GM18951 (cell line): ENCODE results near the gene HPCA.

ENCODE experiments used
- POLR2A ChIP-seq: IDR thresholded peaks from 4 replicates; pipeline ENCODE4 v1.6.1; 2011; ENCODE audit warnings: mild to moderate bottlenecking; ENCODE audit not compliant: insufficient read length, insufficient read depth; ENCODE audit errors: extremely low read depth
- in situ Hi-C: fragments of 300-500 bp; cut with MboI; formaldehyde crosslinking; loops from one replicate; pipeline ENCODE4 v1.12.0; 2022; ENCODE audit warnings: low sequenced_read_pairs, mixed read lengths, inconsistent platforms; ENCODE audit not compliant: unreplicated experiment

HPCA gene

DNA sequence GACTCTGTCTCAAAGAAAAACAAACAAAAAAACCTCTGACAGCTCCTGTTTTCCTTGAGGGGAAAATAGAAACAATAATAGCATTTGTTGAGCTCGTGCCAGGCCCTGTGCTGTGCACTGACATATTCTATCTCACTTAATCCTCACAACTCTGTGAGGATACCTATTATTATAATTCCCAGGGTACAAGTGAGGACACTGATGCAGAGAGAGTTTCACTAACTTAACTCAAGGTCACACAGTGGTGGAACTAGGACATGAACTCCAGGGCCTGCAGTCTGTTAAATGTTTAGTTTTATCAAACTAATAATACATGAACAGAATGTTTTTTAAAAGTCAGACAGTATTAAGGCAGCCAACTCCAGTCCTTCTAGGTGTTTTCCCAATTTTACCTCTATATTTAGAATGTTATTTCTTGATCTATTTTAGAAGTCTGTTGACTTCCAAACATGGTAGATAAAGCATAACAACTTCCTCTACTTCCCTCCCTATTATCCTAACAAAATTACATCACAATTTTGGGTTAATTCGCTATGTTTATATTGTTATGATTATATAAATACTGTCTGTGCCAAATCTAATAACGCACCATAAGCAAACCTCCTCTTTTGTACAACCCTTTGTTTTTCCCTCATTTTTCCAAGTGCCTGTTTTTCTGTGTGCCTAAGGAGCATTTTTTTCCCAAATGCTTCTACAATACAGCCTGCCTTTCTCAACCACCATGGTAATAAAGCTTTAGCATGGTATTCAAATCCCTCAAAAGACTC lies 20.5 kb upstream of the HPCA start:
- in situ Hi-C loops = no loop called here
- TF ChIP-seq POLR2A = no peak

DNA sequence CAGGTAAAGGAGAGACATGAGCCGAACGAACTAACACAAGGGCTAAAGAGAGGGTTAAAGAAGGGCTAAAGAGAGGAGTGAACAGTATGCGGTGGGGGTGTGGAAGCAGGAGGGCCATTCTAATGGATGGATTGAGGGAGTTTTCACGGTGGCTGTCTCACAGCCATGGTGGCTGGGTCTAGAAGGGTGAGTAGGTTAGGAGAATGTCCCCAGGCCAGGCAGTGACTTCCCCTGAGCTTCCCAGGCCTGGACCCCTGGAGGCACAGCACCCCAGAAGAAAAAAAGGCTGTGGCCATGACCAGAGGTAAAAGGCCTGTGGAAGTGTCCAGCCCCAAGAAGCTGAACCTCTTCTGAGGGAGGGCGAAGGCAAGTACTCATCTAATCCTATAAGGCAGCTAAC lies 19.1 kb upstream of the HPCA start:
- TF ChIP-seq POLR2A = no peak
- in situ Hi-C loops = no loop called here

GRCh38 chr1:32867671-32868070 lies 18.6 kb upstream of the HPCA start:
- in situ Hi-C loops = no loop called here
- no peak for TF ChIP-seq POLR2A

- in situ Hi-C loops = no loop called here
These were observed 18.2 kb upstream of the HPCA start for GRCh38 chr1:32868085-32868484.

DNA sequence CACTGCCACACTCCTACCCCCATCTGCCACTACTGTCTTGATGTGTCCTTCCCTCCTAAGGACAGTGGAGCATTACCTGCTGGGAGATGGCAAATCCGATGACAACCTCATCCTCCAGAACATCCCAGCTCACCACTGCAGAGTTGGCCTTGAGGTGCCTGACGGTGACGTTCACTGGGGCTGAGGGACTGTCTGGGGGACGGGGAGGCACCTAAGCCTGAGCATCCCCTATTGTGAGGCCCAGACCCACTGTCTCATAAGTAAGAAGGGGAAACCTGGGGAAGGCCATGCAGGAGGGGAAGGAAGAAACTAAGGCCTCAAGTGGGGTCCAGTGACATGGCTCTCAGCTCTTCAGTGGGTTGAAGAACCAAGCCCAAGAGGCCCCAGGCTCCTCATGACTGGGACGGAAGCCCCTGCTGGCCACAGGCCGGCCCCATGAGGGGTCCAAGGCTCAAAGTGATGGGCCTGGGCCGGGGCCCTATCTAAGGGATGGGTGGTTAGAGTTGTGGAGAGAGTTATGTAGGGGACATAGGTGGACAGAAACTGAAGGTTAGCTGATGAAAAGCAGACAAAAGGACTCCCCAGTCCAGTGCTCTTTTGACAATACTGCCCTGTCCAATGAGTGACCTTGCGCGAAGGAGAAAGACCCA lies 17.4 kb upstream of the HPCA start:
- TF ChIP-seq POLR2A = no peak
- in situ Hi-C loops = no loop called here

More at GRCh38 chr1:32868085-32868484, 18.2 kb upstream of the HPCA start:
- TF ChIP-seq POLR2A = no peak

GRCh38 chr1:32869923-32870614 lies 16.2 kb upstream of the HPCA start:
- in situ Hi-C loops = no loop called here
- no peak for TF ChIP-seq POLR2A

- TF ChIP-seq POLR2A = no peak
- in situ Hi-C loops = no loop called here
These were observed 15.5 kb upstream of the HPCA start, which contains the start of gene FNDC5 for GRCh38 chr1:32870615-32871363. FNDC5 (minus strand) TSS chr1:32870912.

GRCh38 chr1:32871364-32872191 lies 14.7 kb upstream of the HPCA start:
- in situ Hi-C loops = no loop called here

DNA sequence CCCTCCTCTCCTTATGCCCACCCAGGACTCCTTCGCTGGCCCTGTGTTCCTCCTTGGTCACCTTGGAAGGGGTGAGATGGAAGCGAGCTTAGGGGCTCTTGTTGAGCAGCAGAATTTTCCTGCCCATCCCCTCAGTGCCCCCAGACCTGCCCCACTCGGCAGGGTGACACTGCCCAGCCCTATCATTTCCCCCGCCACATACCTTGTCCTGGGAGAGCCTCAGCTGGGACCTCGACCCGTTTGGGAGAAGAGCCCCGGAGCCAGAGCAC lies 14.2 kb upstream of the HPCA start:
- TF ChIP-seq POLR2A = no peak
- in situ Hi-C loops = no loop called here

More at GRCh38 chr1:32871364-32872191, 14.7 kb upstream of the HPCA start:
- no peak for TF ChIP-seq POLR2A

DNA sequence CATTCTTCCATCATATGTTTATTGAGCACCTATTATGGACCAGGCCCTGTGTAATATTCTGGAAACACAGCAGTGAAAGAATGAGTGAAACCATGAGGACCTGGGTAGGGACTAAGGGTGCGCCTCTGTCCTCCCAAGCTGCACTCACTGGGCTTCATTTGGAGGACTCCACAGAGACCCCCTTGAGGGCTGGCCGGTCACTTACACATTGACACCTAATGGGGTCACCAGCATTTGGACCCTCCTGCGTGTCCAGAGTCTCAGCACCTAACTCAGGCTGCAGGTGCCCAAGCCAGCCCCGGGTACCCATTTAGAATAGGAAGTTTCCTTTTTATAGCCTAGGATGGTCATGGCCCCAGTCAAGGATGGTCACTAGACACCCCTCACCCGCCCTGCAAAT lies 12.8 kb upstream of the HPCA start:
- in situ Hi-C loops = no loop called here
- TF ChIP-seq POLR2A = no peak

DNA sequence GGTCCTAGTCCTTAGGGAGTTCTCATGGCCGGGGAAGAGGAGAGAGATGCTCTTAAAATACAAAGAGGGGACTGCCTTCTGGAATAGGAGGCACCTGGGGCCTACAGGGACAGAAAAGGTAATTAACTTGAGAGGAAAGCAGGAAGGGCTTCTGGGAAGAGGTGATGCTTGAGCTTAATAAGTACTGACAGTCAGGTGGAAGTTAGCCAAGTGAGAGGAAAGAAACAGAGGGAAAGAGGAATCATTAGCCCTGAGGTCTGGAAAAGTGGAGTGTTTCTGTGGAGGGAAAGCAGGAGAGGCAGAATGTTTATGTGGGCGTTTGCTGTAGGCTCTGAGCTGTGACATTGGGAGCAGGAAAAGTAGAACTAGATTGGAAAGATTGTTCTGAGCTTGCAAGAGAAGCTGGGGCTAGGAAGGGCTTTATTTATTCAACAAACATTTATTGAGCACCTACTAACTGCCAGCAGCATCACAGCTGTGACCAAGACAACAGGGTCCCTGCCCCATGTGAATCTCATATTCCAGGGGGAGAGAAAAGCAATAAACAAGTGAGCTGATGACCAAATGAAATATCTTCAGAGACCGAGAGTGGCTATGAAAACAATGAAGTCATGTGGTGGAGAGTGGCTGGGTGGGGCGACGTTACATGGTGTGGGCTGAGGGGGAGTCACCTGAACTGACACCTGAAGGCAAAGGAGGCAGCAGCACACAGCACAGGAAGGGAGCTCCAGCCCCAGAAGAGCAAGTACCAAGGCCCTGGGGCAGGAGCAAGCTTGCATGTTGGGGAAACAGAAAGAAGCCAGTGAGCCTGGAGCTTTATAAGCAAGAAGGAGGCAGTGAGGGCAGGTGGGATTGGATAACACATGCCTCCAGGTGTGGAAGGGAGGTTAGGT lies 11.2 kb upstream of the HPCA start:
- in situ Hi-C loops = no loop called here
- no peak for TF ChIP-seq POLR2A
